GM11168 (cell line): ENCODE results near the gene DES.

Experiments used
- in situ Hi-C: fragments of 300-500 bp; cut with MboI; formaldehyde crosslinking; loops from one replicate; pipeline ENCODE4 v1.12.0; 2022; ENCODE audit warnings: low sequenced_read_pairs; ENCODE audit not compliant: unreplicated experiment

Gene DES

DNA sequence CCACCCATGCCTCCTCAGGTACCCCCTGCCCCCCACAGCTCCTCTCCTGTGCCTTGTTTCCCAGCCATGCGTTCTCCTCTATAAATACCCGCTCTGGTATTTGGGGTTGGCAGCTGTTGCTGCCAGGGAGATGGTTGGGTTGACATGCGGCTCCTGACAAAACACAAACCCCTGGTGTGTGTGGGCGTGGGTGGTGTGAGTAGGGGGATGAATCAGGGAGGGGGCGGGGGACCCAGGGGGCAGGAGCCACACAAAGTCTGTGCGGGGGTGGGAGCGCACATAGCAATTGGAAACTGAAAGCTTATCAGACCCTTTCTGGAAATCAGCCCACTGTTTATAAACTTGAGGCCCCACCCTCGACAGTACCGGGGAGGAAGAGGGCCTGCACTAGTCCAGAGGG is 803 bp upstream of the DES start:
- in situ Hi-C loops, result no loop called here

DNA sequence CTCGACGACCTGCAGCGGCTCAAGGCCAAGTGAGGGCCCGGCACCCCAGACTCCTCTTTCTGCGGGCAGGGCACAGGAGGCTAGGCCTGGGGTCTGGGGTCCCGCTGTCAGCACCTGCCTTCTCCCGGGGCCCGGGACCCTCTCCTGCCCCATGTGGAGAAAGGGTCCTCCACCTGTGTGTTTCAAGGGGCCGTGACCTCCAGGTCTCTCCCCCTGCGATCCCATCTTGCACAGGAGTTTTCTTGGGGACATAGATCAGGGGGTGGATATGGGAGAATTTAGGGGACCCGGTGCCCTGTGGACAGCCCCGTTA is 791 bp downstream of the DES start:
- in situ Hi-C loops, result no loop called here

DNA sequence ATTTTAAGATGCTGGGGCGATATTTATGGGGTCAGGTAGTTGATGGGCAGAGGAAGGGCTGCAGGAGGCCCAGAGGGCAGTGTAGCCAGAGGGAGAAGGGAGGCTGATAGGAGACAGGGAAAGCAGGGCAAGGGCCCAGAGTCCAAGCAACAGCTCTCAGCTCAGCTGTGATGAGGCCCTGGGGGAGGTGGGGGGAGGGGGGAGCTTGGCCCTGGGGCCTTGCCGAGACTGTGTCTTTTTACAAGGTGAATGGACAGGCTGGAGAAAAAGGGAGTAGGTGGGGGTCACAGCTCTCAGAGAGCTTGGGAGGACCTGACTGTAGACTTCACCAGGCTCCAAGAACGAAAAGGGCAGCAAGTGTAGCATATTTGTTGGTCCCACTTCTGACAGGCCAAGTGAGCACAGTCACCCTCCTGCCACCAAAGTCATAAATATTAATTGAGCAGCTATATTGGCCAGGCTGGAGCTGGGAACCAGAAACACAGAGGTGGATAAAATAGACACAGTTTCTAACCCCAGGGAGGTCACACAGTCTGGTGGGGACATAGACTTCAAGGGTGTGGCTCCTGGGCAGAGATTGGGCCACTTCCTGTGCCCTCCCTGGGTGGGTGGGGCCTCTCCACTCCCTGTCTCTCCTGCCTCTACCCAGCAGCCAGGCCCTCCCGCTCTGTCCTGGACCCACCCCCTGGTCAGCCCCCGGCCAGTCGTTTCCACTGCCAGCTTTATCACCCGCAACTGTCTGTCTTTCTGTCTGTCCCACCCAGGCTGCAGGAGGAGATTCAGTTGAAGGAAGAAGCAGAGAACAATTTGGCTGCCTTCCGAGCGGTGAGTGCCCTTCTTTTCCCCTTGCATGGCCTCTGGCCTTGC is 1.4 kb downstream of the DES start:
- in situ Hi-C loops, result no loop called here

DNA sequence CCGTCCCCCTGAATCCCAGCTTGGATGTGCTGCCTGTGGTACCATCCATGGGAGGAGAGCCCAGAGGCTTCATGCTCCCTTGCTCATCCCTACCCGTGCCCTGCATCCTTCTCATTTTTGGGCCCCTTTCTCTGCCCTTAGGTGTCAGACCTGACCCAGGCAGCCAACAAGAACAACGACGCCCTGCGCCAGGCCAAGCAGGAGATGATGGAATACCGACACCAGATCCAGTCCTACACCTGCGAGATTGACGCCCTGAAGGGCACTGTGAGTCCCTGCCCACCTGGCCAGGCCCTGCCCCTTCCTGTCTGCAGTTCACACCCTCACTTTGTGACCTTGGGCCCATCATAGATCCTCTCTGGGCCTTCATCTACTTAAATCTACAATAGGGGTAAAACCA is 2.5 kb downstream of the DES start:
- in situ Hi-C loops, result no loop called here

DNA sequence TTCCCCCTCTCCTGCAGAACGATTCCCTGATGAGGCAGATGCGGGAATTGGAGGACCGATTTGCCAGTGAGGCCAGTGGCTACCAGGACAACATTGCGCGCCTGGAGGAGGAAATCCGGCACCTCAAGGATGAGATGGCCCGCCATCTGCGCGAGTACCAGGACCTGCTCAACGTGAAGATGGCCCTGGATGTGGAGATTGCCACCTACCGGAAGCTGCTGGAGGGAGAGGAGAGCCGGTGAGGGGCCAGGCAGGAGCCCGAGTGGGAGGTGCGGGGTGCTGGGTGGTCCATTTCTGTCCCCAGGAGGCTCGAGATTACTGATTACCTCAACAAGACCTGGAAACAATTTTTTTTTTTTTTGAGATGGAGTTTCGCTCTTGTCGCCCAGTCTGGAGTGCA is 3.1 kb downstream of the DES start:
- in situ Hi-C loops, result no loop called here

DNA sequence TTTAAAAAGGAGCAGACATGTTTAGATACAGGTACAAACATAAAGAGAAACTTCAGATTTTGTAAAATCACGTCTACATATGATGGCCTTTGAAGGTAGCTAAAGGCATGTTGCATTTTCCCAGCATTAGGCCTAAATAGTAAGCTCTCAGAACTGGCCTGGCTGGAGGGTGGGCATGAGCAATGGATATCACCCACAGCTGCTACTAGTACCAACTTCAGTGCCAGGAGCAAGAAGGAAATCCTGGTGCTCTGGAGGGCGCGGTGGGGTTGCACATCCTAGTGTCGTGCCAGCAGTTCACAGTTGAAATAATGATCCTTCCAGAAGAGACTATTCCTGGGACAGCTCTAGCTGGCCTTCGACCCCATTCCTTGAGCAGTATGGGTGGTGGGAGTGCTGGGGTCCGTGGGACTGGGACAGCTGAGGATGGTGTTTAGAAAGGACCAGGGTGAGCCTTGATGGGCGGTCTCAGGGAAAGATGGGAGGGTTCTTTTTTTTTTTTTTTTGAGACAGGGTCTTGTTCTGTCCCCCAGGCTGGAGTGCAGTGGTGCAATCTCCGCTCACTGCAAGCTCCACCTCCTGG is 4.9 kb downstream of the DES start:
- in situ Hi-C loops, result no loop called here

DNA sequence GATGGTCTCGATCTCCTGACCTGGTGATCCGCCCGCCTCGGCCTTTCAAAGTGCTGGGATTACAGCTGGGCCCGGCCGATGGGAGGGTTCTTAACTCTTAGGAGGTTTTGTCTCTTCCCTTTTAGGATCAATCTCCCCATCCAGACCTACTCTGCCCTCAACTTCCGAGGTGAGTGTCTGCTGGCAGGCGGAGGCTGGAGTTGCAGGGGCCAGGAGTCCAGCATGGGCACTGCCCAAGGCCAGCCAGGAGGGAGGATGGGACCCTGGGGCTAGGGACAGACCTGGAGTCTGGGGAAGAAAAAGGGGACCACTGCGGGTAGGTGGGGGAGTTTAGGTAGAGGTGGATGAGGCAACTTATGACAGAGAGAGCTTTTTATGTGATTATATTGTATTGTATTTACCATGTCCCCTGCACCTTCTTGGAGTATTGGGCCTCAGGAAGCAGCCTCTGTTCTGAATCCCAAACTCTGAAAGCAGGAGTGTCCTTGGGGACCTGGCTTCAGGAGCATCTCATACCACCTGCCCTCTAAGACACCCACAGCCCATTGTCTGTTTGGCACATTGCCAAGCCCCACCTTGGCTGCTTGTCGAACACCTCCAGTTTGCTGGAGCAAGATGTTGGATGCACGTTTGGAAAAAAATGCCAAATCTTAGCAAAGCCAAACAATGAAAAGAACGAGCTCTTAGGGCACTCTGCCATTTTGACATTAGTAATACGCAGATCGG is 5.6 kb downstream of the DES start:
- in situ Hi-C loops, result no loop called here

DNA sequence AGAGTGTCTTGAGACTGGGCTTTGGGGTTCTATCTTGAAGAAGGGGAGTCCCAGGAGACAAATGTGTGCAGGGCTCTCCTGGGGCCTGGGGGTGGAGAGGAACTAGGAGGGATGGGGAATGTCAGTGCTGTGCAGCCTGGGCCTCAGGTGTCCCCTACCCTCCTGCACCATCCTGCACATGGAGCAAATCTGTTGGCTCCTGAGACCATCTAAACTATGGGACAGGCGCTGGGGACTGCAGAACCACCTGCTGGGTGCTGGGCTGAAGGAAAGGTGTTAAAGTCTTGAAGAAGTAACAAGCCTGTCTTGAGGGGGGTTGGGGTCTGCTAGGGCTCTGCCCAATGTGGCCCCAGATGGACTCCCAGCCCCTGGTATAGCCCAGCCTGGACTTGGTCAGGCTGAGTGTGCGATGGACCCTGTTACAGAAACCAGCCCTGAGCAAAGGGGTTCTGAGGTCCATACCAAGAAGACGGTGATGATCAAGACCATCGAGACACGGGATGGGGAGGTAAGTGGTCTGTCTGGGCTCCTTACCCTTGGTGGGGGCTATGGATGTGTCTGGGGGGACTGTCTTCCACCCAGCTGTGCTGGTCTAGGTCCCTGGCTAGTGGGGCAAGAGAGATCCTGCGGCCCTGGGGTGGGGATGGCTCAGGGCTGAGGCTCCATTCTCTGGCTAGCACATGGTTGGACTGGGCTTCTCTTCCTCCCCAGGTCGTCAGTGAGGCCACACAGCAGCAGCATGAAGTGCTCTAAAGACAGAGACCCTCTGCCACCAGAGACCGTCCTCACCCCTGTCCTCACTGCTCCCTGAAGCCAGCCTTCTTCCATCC is 7.3 kb downstream of the DES start:
- in situ Hi-C loops, result no loop called here

DNA sequence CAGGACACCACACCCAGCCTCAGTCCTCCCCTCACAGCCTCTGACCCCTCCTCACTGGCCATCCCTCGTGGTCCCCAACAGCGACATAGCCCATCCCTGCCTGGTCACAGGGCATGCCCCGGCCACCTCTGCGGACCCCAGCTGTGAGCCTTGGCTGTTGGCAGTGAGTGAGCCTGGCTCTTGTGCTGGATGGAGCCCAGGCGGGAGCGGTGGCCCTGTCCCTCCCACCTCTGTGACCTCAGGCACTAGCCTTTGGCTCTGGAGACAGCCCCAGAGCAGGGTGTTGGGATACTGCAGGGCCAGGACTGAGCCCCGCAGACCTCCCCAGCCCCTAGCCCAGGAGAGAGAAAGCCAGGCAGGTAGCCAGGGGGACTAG is 7.9 kb downstream of the DES start:
- in situ Hi-C loops, result no loop called here

DNA sequence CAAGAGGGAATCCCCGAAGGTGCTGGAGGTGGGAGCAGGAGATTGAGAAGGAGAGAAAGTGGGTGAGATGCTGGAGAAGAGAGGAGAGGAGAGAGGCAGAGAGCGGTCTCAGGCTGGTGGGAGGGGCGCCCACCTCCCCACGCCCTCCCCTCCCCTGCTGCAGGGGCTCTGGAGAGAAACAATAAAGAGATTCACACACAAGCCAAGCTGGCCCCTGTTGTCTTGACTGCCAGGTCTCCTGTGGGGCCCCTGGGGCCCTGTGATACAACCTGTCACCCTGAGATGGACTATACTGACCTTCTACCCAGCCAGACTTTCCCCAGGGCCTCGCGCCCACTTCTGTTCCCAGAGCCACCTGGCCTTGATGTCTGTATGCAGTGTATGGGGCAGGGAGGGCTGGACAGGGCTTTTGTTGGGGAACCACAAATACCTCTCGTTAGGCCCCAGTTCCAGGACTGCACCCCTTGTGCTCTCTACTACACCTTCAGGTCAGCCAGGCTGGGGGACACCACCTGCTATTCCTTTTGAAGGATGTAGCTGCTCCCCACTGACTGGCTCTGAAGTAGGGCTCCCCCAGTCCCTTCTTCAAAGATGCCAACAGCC is 8.5 kb downstream of the DES start:
- in situ Hi-C loops, result no loop called here

DNA sequence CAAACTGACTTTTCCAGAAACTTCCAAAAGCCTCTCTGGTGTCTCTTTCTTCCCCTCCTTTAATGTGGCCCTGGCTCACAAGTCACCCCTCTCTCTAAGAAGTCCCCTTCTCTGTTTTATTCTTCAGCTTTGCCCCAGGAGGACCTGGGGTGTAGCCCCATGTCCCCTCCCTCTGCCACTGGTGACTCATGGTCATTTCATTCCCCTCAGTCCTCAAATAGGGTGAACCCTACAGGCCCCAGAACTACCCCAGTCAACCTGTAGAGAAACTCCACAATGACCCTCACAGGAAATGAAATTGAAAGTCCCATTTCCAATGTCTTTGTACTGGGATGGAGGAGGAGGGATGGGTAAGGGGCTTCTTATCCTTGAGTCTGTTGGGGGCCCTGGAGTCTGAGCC is 10.3 kb downstream of the DES start:
- in situ Hi-C loops, result no loop called here

DNA sequence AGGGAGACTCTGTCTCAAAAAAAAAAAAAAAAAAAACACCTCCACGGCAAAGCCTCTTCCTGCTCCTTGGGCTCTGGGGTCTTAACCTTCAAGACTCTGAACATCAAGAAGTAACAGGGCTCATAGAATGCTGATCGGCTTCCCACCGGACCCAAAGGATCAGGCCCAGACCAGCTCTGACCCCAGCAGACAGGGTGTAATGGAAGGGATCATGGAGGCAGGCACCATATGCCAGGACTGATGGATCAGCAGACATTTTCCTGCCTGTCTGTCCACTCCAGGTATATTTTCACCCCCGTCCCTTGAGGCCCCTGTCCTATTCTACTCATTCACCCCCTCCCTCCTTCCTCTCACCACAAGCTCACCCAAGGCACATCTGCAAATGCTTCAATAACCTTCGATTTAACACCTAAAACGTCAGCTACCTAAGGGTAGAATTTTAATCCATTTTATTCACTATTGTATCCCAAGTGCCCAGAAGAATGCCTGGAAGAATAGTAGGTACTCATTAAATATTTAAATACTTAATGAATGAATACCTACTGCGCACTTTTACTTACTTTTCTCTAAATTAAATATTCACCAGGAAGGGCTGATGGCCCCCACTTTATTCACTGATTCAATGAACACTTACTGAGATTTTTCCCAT is 11.9 kb downstream of the DES start:
- in situ Hi-C loops, result no loop called here

DNA sequence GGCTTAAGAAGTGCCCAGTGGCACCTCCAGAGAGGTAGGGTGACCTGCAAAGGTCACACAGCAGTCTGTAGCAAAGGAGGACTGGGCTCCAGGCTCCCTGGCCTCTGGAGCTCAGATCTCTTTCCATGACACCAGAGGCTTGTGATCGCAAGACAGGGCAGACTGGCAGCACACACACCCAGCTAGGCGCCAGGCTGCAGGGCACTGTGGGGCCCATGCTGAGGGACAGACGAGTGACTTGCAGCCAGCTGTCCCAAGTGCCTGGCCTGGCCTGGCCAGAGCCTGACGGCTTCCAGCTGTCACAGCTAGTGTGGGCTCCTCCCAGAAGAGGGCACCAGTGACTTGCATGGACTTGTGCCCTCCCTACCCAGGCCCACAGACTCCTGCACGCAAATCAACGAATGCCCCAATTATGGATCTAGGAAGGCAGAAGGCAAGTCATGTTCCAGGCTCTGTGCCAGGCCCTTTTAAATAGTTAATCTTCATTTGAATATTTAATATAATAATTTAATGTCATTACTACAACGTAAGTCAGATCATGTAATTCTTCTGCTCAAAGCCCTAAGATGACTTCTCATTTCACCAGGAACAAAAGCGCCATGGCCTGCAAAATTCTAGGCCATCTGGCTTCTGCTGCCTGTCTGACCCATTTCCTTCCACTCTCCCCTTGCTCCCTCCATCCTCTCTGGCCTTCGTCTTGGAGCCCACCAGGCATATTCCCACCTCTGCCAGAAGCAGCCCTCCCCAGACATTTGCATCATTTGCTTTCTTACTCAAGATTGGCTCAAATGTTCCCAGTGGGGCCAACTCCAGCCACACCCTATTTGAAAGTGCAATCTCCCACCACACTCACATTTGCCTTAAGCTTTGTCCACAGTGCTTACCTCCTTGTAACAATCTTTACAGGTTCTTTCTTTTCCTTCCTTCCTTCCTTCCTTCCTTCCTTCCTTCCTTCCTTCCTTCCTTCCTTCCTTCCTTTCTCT is 12.7 kb downstream of the DES start:
- in situ Hi-C loops, result no loop called here

DNA sequence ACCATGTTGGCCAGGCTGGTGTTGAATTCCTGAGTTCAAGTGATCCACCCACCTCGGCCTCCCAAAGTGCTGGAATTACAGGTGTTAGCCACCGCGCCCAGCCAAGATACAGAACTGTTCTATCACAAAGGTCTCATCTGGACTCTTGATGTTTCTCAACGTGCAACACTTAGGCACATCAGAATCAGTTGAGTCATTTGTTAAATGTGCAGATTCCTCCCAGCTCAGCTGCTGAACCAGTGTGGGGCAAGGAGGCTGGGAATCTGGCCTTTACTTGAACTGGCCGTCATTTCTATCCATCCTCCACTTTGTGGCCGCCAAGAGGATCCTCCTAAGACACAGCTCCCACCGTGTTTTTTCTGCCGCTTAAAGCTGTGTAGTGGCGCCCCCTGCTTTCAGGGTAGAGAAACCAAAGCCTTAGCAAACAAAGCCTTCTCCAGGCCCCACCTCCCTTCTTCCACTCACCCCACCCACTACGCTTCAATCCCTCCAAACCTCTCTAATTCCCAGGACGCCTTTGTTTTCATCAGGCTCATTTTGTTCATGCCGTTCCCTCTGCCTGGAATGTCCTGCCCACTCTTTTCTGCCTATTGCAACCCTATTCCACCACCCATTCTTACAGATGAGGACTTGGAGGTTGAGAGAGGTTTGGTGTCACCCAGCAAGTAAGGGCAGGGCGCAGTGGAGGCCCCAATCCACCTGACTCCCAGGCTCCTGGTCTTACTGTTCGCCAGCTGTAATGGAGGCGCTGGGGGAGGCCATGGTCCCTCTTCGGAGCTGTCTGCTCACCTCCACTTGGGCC is 15.7 kb downstream of the DES start:
- in situ Hi-C loops, result no loop called here

DNA sequence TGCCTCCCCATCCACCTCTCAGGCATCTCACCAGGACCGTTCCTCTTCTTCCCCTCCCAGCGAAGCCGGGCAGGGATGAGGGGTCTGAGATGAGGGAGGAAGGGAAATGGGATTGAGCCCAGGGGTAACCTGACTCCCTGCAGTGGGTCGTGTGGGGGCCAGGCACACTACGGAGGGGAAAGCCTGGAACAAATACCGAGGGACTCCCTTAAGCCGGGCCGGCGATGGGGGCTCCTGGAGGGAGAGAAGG is 16.2 kb downstream of the DES start:
- in situ Hi-C loops, result no loop called here

DNA sequence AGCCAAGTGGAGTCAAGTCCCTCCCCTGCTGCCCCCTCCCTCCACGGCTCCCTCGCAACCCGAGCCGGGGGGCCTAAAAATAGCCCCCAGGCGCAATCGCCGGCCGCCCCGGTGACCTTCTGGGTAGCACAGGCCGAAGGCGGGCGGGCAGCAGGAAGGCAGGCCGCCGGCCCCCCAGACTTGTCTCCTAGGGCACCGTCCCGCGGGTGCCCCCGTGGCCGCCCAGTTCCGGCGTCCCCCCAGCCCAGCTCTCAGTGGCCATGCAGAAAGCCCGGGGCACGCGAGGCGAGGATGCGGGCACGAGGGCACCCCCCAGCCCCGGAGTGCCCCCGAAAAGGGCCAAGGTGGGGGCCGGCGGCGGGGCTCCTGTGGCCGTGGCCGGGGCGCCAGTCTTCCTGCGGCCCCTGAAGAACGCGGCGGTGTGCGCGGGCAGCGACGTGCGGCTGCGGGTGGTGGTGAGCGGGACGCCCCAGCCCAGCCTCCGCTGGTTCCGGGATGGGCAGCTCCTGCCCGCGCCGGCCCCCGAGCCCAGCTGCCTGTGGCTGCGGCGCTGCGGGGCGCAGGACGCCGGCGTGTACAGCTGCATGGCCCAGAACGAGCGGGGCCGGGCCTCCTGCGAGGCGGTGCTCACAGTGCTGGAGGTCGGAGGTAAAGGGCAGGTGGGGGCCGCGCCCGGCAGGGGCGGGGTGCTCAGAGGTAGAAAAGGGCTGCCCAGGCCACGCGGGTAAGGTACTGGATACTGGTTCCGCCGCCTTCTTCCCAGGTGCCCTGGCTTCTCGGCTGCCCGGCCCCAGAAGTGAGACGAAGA is 16.7 kb downstream of the DES start, which contains the start of gene SPEG:
TSS of gene SPEG (plus strand) at position 126 of the 808 bp plus-strand sequence. CDS start at position 261, 135 bp downstream.
- in situ Hi-C loops, result no loop called here

DNA sequence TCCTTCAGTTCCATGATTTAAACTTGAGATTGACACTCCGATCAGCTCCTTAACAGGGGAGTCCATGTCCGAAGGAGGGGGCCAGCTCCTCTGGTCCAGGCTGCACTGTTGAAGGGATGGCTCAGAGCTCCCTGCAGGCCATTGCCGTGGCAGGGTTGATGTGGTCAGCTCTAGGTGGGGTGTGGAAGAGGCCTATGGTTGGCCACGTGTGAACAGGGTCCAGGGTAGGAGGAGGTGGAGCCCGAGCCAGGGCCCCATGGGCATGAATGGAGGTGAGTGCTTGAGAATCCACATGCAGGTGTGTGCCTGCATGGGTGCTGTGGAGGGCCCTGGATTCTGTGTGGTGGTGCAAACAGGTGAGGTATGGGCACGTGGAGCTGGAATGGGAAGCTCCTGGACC is 17.5 kb downstream of the DES start:
- in situ Hi-C loops, result no loop called here
